ENCODE measurements around the gene SLC26A1.

DNA sequence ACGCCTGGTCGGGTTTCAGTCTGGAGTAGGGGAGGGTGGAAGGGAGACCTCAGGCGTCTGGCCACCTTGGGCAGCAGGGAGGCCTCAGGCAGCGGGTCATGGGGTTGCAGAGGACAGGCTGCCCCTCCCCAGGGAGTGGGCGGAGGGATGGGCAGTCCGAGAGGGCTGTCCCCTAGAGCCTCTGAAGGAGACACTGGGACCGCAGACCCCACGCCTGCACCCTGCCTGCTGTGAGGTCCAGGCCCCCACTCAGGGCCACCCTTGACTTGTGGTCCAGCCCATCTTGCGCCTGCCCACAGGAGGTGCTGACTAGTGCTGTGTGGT, 34.7 kb upstream of the SLC26A1 start:
- TF ChIP-seq, protein P1, sequence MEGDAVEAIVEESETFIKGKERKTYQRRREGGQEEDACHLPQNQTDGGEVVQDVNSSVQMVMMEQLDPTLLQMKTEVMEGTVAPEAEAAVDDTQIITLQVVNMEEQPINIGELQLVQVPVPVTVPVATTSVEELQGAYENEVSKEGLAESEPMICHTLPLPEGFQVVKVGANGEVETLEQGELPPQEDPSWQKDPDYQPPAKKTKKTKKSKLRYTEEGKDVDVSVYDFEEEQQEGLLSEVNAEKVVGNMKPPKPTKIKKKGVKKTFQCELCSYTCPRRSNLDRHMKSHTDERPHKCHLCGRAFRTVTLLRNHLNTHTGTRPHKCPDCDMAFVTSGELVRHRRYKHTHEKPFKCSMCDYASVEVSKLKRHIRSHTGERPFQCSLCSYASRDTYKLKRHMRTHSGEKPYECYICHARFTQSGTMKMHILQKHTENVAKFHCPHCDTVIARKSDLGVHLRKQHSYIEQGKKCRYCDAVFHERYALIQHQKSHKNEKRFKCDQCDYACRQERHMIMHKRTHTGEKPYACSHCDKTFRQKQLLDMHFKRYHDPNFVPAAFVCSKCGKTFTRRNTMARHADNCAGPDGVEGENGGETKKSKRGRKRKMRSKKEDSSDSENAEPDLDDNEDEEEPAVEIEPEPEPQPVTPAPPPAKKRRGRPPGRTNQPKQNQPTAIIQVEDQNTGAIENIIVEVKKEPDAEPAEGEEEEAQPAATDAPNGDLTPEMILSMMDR (IDR thresholded peaks at IDR 0.05; ENCODE audit: low read length): no peak
- TF ChIP-seq EZH2 (IDR thresholded peaks at IDR 0.05; ENCODE audit: borderline replicate concordance, low read length): no peak
